NCI-H2107 treated with DMSO at 0.1 percent for 48 hours (cell line): ENCODE measurements around the gene MAST1.
"Not testable (repeated sequence)": the region's sequence is repeated elsewhere in the genome, so short reads cannot be mapped to it uniquely, and the experiment has no call there.

Experiments
- DNase-seq: peaks from one replicate; lab custom pipeline; 2025; ENCODE audit not compliant: unreplicated experiment; lab: John Stamatoyannopoulos, UW

Gene MAST1

GRCh38 chr19:12838182-12838885, at the start of gene MAST1:
TSS of gene MAST1 (plus strand) at chr19:12838515. CDS start at chr19:12838573, 58 bp downstream.
- DNase-seq = peak; percentile 19

GRCh38 chr19:12788682-12789097, 49.6 kb upstream of the MAST1 start:
- DNase-seq = peak; percentile 34

GRCh38 chr19:12789098-12789903, 49.0 kb upstream of the MAST1 start:
- DNase-seq = no peak

- DNase-seq = peak; percentile 85
Observed at GRCh38 chr19:12789904-12790619, 48.3 kb upstream of the MAST1 start.

- no peak for DNase-seq
Observed at GRCh38 chr19:12790628-12791344, 47.5 kb upstream of the MAST1 start.

GRCh38 chr19:12791345-12792050, 46.8 kb upstream of the MAST1 start, which contains the start of gene JUNB:
TSS of gene JUNB (plus strand) at chr19:12791486. CDS start at chr19:12791772, 286 bp downstream.
- DNase-seq = peak; percentile 79

DNA sequence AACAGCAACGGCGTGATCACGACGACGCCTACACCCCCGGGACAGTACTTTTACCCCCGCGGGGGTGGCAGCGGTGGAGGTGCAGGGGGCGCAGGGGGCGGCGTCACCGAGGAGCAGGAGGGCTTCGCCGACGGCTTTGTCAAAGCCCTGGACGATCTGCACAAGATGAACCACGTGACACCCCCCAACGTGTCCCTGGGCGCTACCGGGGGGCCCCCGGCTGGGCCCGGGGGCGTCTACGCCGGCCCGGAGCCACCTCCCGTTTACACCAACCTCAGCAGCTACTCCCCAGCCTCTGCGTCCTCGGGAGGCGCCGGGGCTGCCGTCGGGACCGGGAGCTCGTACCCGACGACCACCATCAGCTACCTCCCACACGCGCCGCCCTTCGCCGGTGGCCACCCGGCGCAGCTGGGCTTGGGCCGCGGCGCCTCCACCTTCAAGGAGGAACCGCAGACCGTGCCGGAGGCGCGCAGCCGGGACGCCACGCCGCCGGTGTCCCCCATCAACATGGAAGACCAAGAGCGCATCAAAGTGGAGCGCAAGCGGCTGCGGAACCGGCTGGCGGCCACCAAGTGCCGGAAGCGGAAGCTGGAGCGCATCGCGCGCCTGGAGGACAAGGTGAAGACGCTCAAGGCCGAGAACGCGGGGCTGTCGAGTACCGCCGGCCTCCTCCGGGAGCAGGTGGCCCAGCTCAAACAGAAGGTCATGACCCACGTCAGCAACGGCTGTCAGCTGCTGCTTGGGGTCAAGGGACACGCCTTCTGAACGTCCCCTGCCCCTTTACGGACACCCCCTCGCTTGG, 46.1 kb upstream of the MAST1 start:
- DNase-seq = peak; percentile 45

GRCh38 chr19:12792853-12793289, 45.4 kb upstream of the MAST1 start:
- DNase-seq = no peak

DNA sequence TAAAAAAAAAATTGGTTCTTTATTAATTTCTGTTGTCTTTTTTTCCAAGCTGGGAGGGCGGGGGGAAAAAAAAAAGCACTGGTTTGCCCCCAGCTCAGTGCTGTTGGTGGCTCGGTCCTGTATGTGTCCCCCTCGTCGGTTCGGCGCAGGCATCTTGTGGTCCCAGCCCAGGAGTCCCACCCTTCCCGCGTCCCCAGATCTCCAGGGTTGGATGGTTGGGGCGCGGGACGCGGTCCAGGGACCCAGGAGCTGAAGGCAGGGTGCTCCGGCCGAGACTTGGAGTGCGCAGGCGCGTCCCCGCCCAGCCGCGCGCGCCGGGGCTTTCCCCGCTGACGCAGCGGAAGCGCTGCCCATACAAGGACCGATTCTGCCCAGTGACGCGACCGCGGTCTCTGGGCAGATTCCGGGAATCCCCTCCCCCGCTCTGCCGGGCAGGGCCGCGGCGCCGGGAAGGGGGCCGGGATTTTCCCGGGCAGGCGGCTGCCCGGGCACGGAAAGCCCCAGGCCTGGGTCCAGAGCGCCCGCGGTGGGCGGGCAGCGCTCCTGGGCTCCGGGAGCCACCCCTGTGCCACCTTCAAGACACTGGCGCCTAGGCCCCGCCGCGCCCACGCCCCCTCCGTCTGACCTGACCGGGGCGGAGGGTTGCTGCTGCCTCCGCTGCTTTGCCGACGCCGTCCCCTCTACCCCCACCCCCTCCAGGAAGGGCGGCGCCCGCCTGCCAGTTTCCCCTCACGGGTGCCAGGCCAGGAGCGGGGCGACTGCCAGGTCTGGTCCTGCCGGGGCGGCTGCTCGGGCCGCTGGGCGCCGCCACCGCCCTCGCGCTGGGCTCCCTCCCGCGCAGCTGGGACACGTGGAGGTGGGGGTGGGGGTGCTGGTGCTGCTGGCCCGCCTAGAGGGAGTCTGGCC, 44.8 kb upstream of the MAST1 start:
- DNase-seq = peak; percentile 61

DNA sequence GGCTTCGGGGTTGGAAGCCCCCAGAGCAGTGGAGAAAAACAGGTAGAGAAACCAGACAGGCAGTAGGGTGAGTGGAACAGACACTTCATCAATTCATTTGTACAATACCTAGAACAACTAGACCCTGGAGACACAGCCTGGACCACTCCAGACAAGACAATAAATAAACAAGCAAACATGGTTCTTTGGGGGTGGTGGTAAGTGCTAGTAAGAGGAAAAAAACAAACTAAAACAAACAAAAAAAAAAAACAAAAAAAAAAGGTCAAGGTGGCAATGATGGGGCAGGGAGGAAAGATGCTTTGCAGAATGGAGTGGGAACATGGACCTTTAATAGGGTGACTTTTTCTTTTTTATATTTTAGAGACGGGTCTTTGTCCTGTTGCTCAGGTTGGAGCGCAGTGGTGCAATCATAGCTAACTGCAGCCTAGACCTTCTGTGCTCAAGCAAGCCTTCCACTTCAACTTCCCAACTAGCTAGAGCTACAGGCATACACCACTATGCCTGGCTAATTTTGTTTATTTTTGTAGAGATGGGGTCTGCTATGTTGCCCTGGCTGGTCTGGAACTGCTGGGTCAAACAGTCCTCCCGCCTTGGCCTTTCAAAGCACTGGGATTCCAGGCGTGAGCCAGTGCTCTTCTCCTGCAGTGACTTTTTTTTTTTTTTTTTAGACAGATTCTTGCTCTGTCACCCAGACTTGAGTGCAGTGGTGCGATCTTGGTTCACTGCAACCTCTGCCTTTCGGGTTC, 43.9 kb upstream of the MAST1 start:
- DNase-seq = no peak

- DNase-seq = no peak
Observed at GRCh38 chr19:12794971-12795381, 43.3 kb upstream of the MAST1 start.

GRCh38 chr19:12796146-12797071, 41.9 kb upstream of the MAST1 start:
- DNase-seq = peak; percentile 65

GRCh38 chr19:12797141-12797587, 41.2 kb upstream of the MAST1 start:
- DNase-seq = no peak

DNA sequence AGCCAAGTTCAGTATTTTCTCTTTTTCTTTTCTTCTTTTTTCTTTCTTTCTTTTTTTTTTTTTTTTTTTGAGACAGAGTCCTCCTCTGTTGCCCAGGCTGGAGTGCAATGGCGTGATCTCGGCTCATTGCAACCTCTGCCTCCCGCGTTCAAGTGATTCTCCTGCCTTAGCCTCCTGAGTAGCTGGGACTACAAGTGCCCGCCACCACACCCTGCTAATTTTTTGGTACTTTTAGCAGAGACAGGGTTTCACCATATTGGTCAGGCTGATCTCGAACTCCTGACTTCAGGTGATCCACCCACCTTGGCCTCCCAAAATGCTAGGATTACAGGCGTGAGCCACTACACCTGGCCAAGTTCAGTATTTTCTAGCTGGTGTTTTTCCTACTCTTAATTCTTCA, 40.7 kb upstream of the MAST1 start:
- DNase-seq = not testable (repeated sequence)

DNA sequence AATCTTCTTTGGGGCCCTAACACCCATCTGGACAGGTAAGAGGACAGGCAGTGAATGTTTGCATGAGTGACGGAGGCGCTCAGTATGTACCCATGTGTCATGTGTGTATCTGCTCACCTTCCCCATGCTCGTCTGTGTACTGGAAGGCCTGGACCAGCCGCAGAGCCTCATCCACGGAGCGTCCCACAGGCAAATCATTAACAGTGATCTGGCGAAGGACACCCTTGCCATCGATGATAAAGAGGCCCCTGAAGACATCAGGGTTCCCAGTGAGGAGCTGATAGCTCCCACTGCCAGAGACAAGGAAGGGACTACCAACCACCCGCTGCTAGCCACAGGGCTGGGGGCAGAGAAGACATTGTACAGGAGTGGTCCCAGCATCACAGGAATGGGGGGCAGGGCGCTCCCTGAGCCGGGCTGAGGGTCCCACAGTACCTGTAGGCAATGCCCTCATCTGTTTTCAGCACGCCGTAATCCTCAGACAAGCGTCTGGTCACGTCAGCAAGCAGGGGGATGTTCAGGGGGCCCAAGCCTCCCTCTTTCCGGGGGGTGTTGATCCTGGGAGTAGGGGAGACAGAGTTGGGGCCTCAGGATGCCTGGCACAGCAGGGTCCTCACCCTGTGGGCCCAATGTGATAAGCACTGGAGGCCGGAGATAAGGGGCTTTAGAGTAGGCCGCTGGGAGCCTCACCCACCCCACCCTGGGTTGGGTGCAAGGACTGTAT, 38.4 kb upstream of the MAST1 start:
- DNase-seq = no peak

DNA sequence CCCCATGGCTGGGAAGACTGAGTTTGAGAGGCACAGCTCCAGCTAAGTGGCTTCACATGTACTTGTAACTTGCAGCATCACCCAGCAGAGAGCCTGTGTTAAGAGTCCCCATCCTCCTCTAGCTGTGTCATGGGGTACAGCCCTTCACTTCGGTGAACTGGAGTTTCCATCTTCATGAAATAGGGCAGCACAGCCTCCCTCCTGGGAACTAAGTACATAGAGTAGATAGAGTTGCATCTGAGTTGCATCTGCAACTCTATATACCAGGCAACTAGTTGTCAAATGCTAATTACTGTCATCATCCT, 37.9 kb upstream of the MAST1 start:
- DNase-seq = no peak
